GM21423 (cell line): ENCODE measurements around the gene ROBO1.

Experiments used
- ATAC-seq: cut with Tn5 transposase; IDR thresholded peaks from one replicate; pipeline ENCODE4 v1.9.1; 2021; ENCODE audit warnings: mild to moderate bottlenecking, moderate library complexity; ENCODE audit not compliant: unreplicated experiment

The ROBO1 gene

DNA sequence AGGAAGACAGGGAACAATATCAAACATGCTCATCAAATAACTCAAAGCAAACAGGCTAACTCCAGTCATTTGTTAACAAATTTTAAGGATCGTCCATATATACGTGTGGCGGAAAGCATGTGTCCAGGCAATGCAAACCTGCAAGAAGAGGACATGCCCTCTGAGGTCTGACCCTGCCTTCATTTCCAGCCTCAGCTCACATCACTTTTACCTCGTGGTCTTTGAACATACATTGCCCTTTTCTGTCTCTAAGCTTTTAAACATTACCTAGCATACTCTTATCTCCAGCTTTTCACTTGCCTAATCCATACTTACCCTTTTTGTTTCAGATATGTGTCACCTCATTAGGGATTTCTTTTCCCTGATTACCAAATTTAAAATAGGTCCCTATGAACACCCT is 944.4 kb downstream of the ROBO1 start:
- no peak for ATAC-seq

DNA sequence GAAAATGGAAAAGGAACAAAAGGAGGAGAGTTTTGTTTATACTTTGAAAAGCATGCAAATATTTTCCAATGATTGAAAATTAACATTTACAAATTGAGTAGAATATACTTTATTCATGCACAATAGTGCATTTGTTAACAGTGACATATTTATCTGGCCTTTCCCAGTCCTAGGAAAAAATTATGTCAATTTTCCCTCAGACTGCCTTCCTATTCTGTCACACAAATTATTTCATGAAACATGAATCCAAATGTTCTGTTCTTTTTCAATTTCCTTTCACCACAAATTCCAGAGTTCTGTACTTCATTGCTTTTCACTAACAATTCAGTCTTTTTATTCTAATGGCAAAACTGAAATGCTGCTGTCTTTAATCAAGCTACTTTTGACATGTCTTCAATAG is 945.1 kb downstream of the ROBO1 start:
- no peak for ATAC-seq

DNA sequence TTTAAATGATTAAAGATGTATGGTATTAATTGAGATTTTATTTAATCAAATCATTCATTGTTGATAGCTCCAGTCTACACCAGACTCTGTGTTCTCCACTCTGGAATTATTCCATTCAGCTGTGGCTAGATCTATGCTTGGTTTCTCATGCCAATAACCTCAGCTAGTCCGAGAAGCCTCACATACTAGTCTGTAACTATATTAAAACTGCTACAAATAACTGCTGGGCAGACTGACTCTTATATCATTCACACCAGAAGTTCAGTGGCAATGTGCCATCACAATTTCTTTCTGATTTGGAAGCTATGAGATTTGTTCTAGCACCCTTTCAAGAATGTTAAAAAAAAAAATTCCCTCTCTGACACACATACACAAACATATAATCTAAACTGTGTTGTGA is 947.3 kb downstream of the ROBO1 start:
- ATAC-seq: no peak

DNA sequence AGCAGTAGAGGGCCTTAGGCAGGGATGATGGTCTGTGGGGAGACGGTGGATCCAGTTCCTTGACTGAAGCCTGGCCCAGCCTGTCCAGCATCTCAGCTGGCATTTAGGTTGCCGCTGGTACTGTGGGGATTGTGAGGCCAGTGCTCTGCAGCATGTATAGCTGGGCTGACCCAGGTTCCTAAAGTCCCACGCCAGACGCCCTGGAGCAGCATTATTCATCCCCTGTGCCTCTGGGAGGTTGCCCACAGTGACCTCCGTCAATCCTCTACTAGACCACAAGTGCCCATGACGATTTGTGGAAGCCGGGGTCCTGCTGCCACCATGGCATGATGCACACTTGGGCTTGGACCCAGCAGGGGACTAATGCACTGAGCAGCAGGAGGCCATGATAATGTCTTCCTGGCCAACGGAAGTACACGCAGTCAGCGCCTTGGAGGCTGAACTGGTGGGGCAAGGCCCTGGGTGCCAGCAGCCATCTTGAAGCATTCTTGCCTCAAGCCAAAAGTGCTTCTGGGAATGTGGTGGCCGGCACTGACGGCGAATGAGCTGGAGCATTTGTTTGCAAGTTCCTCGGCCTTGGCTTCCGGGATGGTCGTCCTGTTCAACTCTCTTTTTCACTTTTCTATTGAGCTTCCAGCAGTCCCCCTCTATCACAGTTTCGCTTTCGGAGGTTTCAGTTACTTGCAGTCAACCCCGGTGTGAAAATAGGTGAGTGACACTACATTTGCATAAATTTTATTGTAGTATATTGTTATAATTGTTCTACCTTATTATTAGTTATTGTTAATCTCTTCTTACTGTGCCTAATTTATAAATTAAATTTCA is 949.4 kb downstream of the ROBO1 start:
- ATAC-seq: no peak

DNA sequence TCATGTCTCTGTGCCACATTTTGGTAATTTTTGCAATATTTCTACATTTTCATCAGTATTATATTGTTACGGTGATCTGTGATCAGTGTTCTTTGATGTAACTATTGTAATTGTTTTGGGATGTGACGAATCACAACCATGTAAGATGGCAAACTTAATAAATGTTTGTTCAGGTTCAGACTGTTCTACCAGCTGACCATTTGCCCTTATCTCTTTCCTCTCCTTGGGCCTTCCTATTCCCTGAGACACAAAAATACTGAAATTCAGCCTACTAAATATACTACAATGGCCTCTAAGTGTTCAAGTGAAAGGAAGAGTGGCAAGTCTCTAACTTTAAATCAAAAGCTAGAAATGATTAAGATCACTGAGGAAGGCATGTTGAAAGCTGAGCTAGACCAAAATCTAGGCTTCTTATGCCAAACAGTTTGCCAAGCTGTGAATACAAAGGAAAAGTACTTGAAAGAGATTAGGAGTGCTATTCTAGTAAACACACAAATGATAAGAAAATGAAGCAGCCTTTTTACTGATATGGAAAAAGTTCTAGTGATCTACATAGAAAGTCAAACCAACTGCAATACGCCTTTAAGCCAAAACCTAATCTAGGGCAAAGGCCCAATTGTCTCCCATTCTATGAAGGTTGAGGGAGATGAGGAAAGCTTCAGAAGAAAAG is 952.8 kb downstream of the ROBO1 start:
- ATAC-seq: no peak

DNA sequence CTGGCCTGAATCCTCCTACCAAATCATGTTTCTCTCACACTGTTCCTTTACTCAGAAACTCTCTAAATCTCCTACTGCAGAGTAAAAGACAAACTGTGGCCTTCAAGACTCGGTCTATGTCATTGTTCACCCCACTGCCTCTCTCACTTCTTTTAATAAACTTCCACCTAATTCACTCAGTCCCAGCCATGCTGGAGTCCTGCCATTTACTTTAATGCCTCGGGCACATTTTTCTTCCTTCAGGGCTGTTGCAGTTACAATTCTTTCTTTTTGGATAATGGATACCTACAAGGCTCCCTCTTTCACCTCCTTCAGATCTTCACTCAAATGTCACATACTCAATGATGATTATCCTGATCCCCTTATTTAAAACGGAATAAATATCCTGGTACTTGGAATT is 955.6 kb downstream of the ROBO1 start:
- no peak for ATAC-seq

DNA sequence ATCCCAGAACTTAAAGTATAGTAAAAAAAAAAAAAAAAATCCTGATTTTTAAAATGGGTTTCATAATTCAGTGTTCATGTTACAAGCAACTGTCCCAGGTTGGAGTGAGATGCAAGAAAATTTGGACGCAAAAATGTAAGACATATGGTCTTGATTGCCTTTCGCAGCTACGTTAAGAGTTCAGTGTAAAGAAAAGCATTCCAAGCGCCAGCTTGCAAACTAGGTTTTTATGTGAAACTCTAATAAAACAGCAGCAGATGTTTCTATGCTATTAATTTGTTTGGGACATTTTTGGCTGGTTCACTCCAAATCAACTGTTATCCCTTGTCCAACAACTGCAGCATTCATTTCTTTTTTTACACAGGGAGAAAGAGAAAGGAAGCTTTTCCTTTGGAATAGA is 957.8 kb downstream of the ROBO1 start:
- no peak for ATAC-seq

DNA sequence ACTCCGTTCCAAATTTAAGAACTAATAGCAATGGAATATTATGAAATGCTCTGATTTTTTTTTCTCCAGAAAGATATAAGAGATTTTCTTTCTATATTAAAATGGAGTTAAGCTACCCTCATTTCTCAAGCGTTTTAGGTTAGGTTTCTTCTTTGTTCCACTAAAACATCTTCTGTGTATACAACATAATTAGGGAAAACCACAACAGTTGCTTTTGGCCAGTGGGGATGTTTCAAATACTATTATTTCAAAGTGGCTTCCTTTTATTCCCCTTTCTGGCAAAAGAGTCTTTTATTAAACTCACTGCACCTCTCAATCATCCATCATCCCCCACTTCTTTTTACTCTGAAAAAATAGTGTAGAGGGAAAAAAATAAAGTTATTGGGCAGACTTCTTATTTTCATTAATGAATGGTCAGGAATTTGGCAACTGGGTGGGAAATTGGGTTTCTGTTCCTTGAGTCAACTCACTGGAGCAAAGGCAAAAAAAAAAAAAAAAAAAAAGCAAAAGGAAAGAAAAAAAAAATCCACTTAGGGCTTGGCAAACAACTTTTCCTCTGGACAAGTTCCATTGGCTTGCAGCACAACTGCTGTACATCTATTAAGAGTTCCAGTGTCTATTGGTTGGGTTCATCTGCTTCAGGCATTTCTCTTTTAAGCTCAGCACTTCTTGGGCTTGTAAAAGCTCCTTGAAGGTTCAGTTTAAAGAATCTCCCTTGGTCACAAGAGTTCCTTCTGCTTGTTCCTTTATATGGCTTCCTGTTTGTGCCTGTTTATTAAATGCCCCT is 963.4 kb downstream of the ROBO1 start:
- ATAC-seq: no peak

DNA sequence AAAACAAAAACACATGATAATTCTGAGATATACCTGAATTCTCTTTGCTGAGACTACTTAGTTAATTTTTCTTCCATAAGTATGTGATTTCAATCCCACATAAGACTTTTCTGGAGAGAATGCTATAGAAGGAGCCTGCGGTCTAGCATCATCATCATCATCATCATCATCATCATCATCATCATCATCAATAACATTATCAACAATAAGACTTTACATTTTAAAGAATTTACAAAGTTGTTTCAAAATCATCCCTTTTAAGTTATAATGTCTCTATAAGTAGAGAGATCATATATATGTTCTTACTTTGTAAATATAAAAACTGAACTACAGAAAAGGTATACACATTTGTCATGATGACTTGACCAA is 965.3 kb downstream of the ROBO1 start:
- no peak for ATAC-seq

DNA sequence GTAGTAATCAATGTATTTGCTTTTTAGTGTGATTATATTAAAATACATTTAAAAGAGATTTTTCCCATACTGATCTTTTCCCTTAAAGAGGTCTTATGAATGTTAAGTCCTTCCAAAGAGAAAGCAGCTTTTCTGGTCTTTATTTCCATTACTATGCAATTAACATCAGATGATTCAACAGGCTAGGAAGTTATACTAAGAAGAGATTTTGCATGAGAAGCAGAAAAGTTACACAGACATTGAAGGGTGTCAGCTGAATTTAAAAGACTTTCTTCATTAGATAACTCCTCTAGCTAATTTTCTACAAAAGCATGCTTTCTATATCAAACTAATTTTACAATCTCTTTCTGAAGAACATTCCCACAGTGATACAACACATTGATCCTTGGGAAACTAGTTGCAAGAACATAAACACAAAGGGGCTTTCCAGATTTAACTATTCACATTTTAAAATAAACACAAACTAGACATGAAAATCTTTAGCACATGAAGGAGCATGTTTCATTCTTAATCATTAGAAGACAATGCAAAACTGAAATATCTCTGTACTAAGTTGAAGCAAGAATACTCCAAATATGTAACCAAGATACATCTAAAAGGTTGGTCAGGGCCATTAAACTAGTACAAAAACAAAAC is 965.8 kb downstream of the ROBO1 start:
- ATAC-seq: no peak

DNA sequence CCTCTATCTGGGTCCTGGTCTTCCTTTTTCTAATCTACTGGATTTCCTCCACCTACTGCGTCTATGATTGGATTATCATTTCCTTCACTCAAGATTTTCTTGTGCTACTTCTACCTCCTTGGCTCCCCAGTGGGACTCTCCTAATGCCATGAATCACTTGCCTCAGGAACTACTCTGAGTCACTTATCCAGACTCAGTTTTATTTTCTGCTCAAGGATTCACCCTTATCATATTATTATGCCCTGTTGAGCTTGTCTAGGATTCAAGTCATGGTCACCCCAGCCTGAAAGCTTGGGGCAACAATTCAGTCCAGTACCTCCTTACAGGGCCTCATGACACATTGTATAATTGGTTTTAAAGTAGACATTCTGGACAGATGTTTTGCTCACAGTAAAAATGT is 968.1 kb downstream of the ROBO1 start:
- ATAC-seq: no peak

DNA sequence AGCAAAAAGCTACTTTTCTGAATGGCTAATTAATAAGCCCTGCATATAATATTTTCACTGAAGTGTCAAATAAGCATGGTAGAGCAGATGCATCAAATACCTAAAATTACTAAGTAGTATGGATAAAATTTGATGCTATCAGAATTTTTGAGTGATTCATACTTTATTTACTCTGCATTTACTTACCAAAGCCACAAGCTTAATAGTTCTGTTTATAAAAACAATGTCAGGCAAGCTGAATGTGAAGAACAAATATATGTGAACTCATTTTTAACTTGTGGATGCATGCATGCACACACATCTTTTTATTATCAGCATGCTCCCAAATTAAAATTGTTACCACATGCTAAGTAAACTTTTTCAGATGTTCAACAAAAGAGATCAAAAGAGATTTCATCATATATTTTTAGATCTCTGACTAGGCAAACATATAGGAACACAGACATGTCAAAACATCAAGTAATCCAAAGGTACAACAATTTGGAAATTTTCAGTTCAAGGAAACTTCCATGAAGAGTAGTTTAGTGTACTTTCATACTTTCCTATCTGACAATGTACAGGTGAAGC is 969.4 kb downstream of the ROBO1 start:
- ATAC-seq: no peak

DNA sequence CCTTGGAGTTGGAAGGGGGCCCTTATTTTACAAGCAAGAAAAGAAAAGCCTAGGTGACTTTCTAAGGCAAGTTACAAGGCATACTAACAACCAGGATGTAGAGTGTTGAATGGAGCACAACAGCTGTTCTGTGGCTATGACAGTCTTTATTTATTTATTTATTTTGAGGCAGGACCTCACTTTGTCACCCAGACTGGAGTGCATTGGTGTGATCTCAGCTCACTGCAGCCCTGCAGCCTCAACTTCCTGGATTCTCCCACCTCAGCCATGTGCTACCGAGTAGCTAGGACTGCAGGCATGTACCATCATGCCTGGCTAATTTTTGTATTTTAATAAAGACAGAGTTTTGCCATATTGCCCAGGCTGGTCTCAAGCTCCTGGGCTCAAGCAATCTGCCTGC is 973.4 kb downstream of the ROBO1 start:
- ATAC-seq: no peak

DNA sequence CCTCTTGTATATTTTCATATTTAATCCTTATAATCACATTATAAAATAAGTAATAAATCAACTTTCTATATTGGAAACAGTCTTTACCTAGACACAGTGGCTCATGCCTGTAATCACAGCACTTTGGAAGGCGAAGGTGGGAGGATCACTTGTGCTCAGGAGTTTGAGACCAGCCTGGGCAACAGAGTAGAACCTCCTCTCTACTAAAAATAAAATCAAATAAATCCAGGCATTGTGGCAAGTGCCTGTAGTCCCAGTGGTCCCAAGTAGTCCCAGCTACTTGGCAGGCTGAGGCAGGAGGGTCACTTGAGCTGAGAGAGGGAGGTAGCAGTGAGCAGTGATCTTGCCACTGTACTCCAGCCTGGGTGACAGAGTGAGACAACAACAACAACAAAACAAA is 975.1 kb downstream of the ROBO1 start:
- no peak for ATAC-seq

DNA sequence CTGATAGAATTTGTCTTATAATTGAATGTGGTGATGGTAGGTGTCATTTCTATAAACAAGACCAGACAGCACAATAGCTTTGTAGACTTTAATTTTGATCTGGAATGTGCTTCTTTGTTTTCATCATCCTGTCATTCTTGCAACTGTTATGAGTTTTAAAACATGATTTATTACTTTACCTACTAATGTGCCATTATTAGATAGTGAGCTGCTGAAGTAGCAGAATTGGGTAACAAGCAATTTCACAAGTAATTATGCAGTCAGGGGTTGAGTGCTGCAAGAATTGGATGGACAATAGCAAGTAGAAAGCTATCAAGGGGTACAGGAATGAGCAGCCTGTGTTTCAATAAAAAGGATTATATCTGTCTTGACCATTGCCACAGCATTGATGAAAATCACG is 975.6 kb downstream of the ROBO1 start:
- no peak for ATAC-seq

DNA sequence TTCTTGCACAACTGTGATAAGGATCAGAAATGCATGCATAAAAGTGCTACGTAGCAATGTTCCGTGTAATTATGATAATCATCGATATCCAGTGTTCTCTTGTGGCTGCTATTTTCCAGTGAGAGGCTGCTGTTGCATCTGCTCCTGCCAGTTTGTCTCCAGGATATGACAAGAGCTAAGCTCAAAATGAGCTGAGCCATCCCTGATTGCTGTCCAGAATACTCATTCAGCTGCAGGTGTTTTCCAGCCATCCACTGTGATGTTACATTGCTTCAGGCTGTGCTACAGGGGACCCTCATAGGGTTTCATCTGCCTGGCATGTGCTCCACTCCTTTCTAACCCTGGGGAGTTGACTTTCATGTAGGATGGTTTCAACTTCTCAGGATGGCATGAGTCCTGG is 976.0 kb downstream of the ROBO1 start:
- no peak for ATAC-seq

DNA sequence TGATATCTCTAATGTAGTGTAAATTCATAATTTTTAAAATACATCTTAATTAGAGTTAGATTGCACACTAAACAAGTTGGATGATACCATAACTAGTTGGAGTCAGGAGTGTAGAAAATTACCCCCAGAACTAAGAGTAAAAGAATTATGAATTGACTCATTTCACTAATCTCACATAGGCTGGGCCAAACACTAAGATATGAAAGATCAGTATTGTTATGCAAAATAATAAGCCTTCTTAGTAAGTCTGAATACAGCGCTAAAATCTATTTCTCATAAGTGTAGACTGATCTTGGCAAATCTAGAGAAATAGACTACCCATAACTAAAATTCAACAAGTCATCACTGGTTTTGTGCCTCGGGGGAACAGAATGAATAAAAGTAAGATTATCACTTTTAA is 979.0 kb downstream of the ROBO1 start:
- ATAC-seq: no peak

DNA sequence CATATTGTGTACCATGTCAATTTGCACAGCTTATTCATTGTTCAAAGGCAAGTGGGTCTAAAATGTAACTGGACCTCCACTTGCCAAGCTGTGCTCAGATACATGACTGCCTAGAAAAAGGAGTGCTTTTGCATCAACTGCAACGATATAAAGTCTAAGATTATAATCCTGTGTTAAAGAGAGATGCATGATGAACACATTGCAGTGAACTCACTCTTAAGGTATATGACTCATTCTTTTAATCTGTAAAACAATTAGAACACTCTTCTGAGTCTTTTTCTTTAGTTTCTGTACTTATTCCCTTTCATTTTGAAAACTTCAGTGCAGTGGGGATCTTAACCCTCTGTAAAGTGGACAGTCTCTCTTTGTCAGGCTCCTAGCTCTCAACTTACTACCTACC is 982.8 kb downstream of the ROBO1 start:
- ATAC-seq: no peak

DNA sequence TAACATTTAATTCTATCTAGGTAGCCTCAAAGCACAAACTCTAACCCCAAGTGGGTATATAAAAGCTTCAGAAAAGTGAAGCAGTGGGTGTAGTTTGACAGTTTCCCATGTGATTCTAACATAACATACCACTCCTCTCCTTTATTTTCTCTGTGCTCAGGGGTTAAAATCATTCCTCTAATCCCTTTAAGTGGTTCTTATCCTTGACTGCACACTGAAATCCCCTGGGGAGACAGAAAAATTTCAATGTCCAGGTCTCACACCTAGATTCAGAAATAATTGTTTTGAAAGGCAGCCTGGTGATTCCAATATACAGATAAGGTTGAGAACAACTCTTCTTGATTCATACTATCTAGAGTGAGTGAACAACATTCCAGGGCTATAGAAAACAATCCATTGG is 986.4 kb downstream of the ROBO1 start:
- no peak for ATAC-seq

DNA sequence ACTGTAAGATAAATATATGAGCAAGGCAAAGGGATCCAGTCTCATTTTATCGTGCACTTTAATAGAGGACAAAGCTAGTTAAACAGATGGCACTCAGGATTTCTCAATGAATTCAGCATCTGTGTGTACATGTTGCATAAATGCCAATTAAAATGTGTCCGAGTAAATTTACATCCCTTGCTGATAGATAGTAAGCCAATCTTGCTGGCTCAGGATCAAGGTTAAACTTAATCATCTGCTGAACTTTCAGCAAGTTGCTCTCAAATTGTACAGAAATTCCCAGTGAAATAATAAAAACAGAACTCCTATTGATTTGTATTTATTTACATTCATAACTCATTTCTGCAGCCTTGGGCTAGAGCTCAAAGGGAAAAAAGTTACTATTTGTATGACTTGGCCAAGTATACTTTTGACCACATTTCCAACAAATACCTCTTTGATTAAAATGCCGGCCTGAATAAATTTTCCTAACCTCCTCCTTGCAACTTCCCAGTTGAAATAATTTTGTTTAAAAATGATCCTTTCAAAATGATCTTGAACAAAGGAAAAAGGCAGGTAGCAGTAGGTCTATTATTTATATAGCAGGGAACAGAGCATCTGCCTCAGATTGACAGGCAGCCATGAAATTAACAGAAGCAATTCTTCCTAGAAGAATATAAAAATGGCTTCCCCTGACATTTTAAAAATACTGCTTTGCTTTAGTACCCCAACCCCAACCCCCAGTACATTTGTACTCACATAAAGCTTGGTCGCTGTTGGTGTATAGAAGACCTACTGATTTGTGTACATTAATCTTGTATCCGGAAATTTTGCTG is 1001.9 kb downstream of the ROBO1 start:
- ATAC-seq: no peak
